Skeletal muscle cell (primary cell): Measurements from ENCODE around the gene SCAMP3.
"Not testable (repeated sequence)": the region's sequence is repeated elsewhere in the genome, so short reads cannot be mapped to it uniquely, and the experiment has no call there.

Experiments used
- DNase-seq: peaks from one replicate; pipeline ENCODE4 v3.0.0-alpha.2; 2010; ENCODE audit warnings: low read depth
- H3K4me3 ChIP-seq: 2 replicates; pipeline ENCODE4 v1.5.1; 2011; ENCODE audit warnings: low read depth, mild to moderate bottlenecking, control low read depth, low read length, moderate library complexity

Gene SCAMP3

DNA sequence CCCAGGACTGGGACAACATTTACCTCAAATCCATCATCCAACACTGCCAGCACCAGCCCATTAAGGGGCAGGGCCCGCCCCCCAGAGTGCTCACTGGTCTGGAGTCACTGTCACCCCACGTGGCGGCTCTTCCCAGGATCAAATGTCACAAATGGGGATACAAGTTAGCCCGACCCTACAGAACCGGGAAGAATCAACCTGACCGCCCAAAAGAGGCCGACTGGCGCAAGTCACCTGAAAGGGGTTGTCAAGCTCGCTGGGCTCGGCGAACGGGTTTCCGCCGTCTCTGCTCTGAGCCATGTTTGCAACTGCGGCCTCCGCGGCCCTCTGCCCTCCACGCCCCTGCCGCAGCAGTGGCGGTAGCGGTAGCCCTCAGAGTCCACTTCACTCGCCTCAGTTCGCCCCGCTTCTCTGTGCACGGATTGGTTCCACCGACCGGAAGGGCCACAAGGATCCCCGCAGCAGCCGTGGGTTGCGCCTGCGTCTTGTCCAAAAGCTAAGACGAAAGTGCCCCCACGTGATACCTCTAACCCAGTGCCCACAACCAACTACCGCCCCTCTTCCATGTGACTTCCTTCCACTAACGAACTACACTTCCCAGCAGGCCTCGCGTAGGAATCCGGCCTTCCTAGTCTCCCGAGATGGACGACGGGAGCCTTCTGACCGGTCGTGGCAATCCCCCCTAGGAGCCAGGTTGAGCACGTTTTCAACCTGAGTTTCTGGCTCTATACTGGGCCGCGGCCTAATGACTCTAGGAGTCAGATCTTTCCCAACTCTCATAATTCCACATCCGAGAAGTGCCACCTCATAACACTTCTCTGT, at the start of gene SCAMP3:
SCAMP3 (minus strand) TSS at position 509 of the 822 bp plus-strand sequence; CDS start at position 300, 209 bp downstream.
- DNase-seq = peak; percentile 95
- peak within 1 kb of the TSS; percentile 81 for H3K4me3 ChIP-seq

- DNase-seq = no peak
- H3K4me3 ChIP-seq = peak overlapping the region; percentile 97
Measured at GRCh38 chr1:155309423-155310021, 47.4 kb upstream of the SCAMP3 start.

GRCh38 chr1:155308493-155309422, 46.6 kb upstream of the SCAMP3 start, which contains the start of gene FDPS:
FDPS (plus strand) TSS chr1:155308866; CDS start chr1:155309790, 924 bp downstream.
- DNase-seq = peak; percentile 98
- peak within 1 kb of the TSS; percentile 97 for H3K4me3 ChIP-seq

- no peak overlapping the region for H3K4me3 ChIP-seq
- no peak for DNase-seq
Measured at GRCh38 chr1:155307247-155307740, 45.1 kb upstream of the SCAMP3 start.

- DNase-seq = no peak
- no peak overlapping the region for H3K4me3 ChIP-seq
Measured at GRCh38 chr1:155305881-155306391, 43.8 kb upstream of the SCAMP3 start.

- DNase-seq = no peak
- H3K4me3 ChIP-seq = no peak overlapping the region
Measured at GRCh38 chr1:155304558-155305063, 42.5 kb upstream of the SCAMP3 start.

DNA sequence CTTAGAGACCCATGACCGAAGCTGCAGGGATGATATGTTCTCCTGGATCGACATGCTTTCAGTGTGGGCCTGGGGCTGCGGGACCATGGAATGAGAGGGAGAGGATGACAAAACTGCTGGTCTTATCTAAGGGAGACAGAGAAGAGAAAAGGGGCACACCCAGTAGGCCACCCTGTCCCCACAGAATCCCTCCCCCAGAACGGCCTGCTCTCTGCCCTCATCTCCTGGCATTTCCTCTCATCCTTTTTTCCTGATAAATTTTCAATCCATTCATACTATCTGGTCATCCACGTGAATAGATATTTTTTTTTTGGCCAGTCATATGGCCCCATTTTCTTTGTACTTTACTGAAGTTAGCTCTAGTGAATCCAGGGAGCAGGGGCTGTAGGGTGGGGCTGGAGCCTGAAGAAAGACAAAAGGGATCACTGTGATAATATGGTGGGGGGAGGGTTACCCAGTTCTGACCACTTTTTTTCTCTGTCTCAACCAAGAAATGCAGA, 39.2 kb upstream of the SCAMP3 start, which contains the start of gene PKLR:
PKLR (minus strand) TSS at position 97 of the 500 bp plus-strand sequence; CDS start at position 54, 43 bp downstream.
- no peak within 1 kb of the TSS for H3K4me3 ChIP-seq
- no peak for DNase-seq

DNA sequence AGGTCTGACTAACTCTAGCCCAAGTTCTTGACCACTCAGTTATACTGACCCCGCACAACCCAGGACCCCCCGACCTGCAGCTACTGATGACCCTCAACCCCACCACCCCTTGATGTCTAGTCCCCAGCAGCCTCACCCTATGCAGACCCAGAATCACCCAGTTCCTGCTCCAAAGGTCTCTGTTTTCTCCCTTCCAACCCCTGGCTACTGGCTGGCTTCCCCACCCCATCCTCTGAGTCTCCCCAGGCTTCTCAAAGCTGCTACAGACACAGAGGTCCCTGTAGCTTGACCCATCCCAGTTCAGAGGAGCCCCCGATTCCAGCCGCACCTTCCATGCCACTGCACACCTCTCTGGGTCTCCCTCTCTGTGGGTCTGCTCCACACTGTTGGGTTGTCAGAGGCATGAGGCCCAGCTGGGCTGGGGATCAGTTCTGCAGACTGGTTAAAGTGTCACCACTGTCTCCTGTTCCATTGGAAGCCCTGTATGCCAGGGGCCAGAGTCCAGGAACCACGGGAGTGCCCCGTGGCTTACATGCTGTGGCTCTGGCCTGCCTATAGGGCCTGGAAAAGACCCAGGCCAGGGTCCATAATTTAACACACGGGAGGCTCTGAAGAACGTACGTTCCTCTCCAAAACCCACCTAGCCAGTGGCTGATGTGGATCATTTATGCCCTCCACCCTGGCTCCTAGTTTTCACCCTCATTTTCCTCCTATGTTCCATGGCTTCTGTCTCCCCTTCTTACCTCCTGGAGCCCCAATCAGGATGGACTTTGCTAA, 38.6 kb upstream of the SCAMP3 start:
- H3K4me3 ChIP-seq = no peak overlapping the region
- DNase-seq = no peak

- DNase-seq = no peak
- H3K4me3 ChIP-seq = no peak overlapping the region
Measured at GRCh38 chr1:155300024-155300423, 37.9 kb upstream of the SCAMP3 start.

GRCh38 chr1:155297384-155297783, 35.2 kb upstream of the SCAMP3 start:
- no peak for DNase-seq

DNA sequence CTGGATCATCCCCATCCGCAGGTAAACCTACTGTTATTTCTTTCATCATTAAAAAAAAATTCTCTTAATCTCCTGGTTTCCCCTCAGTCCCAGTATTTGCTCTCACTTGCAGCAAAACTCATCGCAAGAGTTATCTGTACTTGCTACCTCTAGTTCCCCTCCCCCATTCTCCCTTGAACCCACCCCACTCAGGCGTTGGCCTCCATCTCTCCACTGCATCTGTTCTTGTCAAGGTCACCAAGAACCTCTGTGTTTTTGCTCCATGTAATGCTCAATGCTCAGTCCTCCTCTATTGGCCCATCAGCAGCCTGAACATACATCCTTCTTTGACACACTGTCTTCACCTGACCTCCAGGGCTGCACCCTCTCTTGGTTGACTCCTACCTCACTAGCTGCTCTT, 34.5 kb upstream of the SCAMP3 start:
- DNase-seq = no peak
- no peak overlapping the region for H3K4me3 ChIP-seq

More at GRCh38 chr1:155297384-155297783, 35.2 kb upstream of the SCAMP3 start:
- H3K4me3 ChIP-seq = no peak overlapping the region

DNA sequence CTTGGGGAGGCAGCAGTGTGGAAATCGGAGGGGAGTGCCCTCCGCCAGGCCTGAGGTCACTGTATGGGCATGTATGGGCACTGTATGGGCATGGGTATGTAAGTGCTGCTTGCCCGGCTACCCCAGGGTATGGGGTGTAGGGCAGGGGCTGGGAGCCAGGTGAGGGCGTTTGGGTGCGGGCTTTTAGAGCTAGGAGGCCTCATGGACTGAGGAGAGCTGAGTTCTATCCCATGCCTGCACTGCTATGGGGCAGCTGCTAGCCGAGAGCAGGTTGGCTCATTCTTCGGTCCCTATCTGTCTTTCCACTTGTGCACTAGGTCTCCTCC, 33.7 kb upstream of the SCAMP3 start:
- no peak overlapping the region for H3K4me3 ChIP-seq
- no peak for DNase-seq

GRCh38 chr1:155295183-155295941, 33.2 kb upstream of the SCAMP3 start:
- DNase-seq = no peak
- H3K4me3 ChIP-seq = peak overlapping the region; percentile 5

- peak overlapping the region; percentile 5 for H3K4me3 ChIP-seq
- no peak for DNase-seq
Measured at GRCh38 chr1:155294520-155295182, 32.5 kb upstream of the SCAMP3 start.

GRCh38 chr1:155293086-155293749, 31.1 kb upstream of the SCAMP3 start:
- DNase-seq = no peak
- no peak overlapping the region for H3K4me3 ChIP-seq

GRCh38 chr1:155291006-155291405, 28.8 kb upstream of the SCAMP3 start:
- H3K4me3 ChIP-seq, DNase-seq: not testable (repeated sequence)
